Esophagus muscularis mucosa (tissue), 3 donors: Measurements from ENCODE around the gene ZFX.

ENCODE experiments used
- POLR2A ChIP-seq: fragments of 450-650 bp; IDR thresholded peaks from one replicate; pipeline ENCODE4 v1.6.1; 2017; ENCODE audit warnings: antibody characterized with exemption, moderate library complexity, mild to moderate bottlenecking, low read depth
- TF ChIP-seq, protein P1 (sequence below), 3 experiments: fragments of 200-600 bp in 2 of 3; fragments of 450-650 bp in 1 of 3; sonication (generic) in 2 of 3; IDR thresholded peaks; one replicate each; pipeline ENCODE4 v1.5.1; 2017 to 2019; ENCODE audit warnings: antibody characterized with exemption in 3 of 3, mild to moderate bottlenecking in 2 of 3, moderate library complexity in 1 of 3

DNA sequence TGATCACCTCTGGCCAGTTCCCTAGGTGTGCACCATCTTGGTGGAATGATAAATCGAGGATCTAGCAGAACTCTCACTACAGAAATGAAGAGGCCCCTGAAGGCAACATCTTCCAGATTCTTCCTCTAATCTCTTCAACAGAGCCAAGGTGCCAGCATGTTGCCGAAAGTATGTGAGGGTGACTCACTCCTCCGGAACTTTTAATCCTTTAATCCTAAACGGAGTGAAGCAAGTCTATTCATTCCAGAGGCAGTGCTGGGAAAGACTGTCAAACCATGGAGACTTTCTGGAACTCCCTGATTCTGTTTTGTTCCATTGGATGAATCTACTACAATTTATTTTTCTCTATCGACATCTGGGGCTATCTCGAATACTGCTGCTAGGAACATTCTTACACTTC lies 95.7 kb downstream of the ZFX start:
- TF ChIP-seq, protein P1, sequence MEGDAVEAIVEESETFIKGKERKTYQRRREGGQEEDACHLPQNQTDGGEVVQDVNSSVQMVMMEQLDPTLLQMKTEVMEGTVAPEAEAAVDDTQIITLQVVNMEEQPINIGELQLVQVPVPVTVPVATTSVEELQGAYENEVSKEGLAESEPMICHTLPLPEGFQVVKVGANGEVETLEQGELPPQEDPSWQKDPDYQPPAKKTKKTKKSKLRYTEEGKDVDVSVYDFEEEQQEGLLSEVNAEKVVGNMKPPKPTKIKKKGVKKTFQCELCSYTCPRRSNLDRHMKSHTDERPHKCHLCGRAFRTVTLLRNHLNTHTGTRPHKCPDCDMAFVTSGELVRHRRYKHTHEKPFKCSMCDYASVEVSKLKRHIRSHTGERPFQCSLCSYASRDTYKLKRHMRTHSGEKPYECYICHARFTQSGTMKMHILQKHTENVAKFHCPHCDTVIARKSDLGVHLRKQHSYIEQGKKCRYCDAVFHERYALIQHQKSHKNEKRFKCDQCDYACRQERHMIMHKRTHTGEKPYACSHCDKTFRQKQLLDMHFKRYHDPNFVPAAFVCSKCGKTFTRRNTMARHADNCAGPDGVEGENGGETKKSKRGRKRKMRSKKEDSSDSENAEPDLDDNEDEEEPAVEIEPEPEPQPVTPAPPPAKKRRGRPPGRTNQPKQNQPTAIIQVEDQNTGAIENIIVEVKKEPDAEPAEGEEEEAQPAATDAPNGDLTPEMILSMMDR (IDR thresholded peaks at IDR 0.05), result no peak
- no peak for TF ChIP-seq POLR2A
